Ammon's horn (tissue), 1 donor: ENCODE results near the gene PDLIM1.

Experiments
- DNase-seq: peaks from one replicate; pipeline ENCODE4 v3.0.0-alpha.2; 2016; ENCODE audit warnings: low spot score

Gene PDLIM1

DNA sequence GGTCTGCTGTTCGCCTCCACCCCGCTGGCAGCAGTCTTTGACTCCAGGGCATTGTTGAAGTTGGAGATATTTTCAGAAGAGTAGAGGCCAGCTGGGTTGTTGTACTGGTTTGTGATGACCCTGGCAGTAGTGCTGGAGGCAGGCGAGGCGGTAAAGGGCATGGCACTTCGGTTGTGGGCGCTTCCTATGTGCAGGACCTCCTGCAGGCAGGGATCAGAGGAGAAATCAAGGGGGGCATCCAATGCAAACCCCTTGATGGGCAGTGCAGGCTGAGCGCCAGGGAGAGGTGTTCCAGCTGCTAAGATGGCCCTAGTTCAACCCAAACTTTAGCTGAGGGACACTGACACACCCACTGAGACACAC lies 27.0 kb downstream of the PDLIM1 start:
- DNase-seq, result no peak

DNA sequence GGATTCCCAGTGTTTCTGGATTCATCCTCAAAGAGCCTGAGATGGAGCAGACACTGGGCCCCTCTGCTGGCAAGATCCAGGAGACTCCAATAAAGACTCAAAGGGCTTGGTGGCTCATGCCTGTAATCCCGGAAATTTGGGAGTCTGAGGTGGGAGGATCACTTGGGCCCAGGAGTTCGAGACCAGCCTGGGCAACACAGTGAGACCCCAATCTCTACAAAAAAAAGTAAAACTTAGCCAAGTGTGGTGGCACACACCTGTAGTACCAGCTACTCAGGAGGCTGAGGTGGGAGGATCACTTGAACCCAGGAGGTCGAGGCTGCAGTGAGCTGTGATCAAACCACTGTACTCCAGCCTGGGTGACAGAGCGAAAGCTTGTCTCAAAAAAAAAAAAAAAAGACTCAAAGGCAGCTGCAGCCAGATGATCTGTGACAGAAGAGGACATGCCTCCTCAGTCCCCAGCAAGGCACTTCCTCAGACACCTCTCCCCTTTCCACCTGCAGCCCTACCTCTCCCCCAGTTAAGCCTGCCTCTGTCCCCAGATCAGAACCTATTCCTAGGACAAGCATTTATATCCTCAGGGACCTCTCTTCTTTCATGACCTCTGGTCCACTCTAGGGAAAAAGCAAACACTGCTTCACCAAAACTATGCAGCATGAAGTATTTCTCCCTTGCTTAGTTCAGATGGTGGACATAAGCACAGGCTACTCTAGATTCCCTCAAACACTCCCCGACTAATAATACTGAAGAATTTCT lies 27.9 kb downstream of the PDLIM1 start:
- DNase-seq, result no peak

DNA sequence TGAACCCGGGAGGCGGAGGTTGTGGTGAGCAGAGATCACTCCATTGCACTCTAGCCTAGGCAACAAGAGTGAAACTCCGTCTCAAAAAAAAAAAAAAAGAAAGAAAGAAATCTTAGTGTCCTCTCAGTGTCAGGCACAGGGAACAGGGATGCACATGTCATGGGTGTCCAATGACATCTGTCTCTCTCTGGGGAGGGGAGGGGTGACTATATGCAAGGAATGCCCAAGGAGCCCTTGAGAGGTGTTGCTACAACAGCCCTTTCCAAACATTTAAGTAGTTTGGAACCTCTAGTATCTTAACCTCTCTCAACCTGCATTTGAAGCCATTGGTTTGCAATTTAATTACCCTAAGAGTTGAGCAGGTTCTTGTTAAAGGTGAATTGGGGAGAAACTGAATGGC lies 28.9 kb downstream of the PDLIM1 start:
- DNase-seq, result no peak

DNA sequence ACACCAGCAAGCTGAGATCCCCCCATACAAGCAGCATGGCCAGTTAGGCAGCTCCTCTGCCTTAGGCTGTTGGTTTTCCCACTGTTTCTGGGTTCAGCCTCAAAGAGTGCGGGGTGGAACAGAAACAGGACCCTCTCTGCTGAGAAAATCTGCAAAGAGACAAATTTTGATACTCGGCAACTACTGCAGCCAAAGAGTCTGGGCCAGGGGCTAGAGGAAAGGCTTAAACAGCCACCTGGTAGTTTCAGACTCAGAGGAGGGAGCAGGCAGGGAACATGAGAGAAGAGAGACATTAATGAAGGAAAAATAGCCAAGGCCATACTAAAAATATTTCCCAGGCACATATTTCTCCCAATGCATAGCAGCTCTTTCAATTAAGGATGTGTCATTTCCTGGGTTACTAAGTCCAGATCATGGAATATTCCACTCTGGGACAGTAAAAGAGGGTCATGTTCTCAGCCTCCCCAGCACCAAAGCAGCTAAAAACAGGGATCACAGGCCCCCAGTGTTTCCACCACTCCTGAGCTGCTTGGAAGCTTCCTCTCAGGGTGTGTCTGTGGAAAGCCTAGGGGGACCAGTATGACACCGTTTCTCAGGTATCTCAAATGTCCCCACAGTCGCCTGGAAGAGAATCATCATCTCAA lies 29.8 kb downstream of the PDLIM1 start:
- DNase-seq, result no peak

DNA sequence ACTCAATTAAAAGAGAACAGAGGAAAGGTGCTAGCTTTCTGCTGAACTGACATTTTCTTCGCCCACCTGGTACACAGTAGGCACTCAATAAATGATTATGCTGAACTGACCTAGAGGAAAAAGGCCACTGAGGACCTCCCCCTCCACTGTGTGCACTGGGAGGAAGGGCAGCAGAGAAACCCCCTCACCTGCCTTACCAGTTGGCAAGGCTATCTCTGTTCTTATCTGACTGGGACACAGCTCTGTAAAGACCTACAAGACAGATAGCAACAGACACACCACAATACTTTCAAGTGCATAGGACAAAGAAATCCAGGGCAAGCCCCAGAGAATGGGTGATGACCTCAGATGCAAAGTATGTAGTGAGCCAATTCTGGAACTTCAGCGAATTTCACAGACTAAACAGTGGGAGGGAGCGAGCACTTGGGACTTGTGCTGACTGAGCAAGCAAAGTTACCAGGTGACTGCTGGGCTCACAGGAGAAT lies 30.4 kb downstream of the PDLIM1 start:
- DNase-seq, result no peak

DNA sequence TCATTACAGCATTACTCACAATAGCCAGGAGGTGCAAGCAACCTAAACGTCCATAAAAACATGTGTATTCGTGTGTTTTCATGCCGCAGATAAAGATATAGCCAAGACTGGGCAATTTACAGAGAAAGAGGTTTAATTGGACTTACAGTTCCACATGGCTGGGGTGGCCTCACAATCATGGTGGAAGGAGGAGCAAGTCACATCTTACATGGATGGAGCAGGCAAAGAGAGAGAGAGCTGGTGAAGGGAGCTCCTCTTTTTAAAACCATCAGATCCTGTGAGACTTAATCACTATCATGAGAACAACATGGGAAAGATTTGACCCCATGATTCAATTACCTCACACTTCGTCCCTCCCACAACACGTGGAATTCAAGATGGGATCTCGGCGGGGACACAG lies 33.0 kb downstream of the PDLIM1 start:
- DNase-seq, result no peak

DNA sequence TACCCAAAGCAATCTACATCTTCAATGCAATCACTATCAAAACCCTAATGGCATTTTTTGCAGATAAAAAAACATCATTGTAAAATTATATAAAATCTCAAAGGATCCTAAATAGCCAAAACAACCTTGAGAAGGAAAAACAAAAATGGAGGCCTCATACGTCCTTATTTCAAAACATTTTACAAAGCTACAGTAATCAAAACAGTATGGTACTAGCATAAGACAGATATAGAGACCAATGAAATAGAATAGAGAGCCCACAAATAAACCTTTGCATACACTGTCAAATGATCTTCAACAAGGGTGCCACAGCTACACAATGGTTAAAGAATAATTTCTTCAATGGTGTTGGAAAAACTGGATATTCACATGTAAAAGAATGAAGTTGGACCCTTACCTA lies 34.5 kb downstream of the PDLIM1 start:
- DNase-seq, result no peak

DNA sequence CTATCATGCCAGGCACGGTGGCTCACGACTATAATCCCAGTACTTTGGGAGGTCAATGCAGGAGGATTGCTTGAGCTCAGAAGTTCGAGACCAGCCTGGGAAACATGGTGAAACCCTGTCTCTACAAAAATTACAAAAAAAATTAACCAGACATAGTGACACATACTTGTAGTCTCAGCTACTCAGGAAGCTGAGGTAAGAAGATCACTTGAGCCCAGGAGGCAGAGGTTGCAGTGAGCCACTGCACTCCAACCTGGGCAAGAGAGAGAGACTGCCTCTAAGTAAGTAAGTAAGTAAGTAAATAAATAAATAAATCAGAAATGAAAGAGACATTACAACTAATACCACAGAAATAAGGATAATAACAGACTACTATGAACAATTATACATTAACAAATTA lies 36.2 kb downstream of the PDLIM1 start:
- DNase-seq, result no peak

DNA sequence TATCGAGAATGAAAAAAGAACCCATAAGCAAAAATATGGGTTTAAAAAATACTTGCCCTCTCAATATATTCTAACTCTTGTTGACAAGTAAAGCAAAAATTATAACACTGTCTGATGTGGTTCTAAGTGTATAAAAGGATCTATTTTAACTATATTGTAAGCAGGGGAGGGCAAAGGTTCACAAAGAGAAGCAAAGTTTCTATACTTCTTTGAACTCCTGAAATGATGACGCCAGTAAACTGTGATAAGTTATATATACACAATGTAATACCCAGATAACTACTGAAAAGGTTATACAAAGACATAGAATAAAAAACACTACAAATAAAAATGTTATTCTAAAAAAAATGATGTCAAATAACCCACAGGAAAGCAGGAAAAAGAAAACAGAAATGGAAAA lies 37.1 kb downstream of the PDLIM1 start:
- no peak for DNase-seq

DNA sequence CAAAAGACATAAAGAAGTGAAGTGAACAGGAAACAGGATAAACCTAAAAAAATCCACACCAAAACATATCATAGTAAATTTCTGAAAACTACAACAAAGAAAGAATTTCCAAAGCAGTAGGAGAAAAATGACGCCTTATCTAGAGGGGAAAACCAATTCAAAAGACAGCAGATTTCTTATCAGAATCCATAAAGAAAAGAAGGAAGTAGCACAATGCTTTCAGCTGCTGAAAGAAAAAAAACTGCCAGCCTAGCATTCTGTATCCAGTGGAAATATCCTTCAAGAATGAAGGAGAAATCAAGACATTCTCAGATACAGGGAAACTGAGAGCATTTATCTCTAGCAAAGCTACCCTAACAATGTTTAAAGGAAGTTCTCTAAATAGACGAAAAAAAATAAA lies 37.8 kb downstream of the PDLIM1 start:
- no peak for DNase-seq

DNA sequence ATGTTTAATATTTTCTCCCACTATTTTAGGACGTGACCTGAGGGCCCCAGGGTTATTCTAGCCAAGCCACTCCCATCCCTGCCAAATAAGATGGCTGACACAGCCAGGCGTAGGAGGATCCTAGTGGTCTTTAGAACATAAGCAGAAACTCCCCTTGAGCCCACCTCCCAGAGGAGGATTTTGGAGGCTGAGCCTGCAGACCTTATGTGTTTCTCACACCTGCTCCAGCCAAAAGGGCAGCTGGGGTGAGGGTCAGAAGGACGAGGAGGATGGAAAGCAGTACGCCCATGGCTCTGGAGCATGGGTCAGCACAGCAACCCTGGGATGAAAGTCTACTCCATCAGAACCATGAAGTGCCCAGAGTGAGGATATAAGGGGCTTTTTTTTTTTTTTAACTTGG lies 39.9 kb downstream of the PDLIM1 start:
- no peak for DNase-seq

DNA sequence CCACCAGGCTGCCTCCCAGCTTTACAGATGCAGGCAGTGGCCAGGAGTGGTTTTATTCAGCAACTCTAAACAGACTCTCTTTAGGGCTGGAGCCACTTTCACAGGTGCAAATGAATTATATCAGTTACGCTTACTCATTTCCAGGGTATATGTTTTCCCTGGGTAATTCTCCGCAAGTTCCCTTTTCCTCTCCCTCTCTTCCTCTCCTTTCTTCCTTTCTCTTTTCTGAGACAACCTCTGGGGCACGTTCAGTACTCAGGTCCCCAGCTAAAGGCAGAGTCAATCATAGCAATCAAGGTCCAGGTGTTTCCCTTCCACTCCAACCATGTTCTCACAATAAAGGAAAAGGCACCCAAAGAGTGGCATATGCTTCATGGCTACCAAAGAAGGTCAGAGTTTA lies 41.3 kb downstream of the PDLIM1 start:
- no peak for DNase-seq

DNA sequence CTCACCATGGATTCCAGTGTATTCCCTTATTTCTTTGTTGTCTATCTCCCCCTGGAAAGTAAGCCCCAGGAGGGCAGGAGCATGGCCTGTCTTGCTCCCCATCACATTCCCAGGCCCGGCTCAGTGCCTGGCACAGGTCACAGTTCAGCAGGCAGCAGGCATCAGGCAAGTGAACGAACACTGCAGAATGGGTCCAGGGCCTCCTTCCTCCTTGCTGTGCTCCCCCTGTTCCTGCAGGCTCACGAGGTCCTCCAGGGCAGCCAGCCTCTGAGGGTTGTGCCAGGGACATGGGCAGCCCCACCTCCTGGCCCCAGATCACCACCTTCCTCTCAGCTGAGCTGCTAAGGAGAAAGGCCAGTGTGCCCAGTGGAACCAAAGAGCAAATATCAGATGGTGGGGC lies 41.8 kb downstream of the PDLIM1 start:
- no peak for DNase-seq

DNA sequence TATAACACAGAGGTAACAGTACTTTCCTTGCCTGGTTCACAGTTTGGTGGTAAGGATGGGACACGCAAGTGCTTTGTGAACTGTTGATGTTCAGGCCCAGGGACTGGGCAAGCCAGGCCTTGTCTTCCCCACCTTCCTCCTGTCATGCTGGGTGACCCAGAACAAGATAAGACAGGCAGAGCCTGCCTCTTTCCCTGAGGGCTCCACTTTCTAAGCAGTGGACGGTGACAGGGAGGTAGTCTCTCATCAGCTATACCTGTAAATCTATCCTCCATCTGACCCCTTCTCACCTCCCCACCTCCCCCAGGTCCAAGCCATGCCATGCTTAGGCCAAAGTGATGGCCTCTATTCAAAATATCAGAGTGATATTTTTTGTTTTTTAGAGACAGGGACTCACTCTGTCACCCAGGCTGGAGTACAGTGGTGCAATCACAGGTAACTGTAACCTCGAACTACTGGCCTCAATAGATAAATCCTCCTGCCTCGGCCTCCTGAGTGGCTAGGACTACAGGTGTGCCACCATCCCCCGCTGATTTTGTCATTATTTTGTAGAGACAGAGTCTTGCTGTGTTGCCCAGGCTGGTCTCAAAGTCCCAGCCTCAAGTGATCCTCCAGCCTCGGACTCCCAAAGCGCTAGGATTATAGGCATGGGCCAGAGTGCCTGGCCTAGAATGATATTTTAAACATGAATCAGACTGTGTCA lies 42.8 kb downstream of the PDLIM1 start:
- DNase-seq, result no peak

DNA sequence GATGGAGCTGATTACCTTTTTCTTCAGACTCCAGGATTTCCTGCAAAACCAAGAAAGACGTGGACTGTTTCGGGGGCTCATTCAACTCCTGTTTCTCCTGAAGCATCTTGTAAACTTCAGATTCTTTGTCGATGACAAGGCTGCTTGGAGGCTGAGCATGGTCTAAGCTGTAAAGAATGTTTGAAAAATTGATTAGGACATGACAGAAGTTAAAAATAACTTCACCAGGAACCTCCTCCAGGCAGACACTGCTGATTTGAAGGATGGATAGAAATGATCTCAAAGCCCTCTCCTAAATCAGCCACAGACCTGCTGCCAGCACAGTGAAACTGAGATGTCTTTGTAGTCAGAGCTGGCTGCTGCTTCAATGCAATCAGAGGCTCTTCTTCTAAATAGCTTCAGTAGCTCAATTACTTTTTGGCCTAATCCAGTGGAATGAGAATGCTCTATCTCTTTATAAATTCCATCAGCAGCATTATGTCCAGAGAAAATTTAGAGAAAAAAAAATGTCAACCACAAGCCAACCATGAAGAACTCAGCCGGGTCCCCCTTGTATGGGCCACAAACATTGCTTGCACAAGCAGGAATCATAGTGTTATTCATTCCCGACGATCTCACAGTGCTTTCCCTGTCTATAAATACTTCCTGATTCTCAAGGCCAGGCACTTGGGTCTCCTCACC lies 43.5 kb downstream of the PDLIM1 start:
- DNase-seq, result no peak

DNA sequence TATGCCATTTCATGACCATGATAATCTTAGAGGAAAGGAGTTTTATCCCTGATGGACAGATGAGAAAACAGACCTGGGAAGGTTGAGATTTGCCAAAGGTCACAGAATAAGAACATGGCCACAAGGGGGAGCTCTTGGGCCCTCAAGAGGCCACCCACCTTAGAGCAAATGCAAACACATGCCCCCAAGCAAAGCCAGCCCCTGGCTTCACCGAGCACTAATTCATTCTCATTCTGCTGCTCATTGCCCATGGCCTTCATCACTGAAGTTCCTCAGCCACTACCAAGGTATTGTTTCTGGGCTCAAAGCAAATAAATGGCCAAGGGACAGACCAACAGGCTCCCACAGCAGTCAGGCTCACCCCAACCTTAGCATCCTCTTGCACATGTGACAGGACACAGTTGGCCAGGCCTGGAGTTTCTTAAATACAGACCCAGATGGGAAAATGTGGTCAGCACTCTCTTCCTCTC lies 44.2 kb downstream of the PDLIM1 start:
- DNase-seq, result peak; percentile 61

DNA sequence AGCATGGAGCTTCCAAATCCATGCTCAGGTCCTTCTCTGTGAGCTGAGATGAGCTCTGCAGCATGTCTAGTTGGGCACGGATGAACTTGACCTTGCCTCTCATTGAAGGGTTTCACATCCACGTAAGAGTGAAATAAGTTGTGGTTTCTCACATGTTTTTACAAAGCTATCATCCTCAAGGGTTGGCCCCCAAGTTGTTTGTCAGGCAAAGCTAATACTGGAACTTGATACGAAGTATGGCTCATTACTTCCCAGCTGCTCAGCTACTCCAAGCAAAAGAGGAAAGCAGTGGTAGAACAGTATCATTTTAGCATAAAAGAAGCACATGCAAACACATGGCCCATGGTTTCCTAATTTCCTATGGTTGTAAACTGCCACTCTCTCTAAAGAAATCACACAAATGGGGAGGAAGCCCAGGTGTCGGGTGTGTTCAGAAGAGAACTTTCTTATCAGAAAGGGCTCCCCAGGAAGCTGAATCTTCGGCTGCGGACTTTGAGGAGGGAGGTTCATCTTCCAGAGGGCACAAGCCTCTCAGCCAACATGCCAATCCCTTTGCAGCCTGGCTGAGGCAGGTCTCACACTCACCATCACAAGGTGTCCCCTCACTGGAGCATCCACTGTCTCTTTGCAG lies 45.3 kb downstream of the PDLIM1 start:
- DNase-seq, result no peak

DNA sequence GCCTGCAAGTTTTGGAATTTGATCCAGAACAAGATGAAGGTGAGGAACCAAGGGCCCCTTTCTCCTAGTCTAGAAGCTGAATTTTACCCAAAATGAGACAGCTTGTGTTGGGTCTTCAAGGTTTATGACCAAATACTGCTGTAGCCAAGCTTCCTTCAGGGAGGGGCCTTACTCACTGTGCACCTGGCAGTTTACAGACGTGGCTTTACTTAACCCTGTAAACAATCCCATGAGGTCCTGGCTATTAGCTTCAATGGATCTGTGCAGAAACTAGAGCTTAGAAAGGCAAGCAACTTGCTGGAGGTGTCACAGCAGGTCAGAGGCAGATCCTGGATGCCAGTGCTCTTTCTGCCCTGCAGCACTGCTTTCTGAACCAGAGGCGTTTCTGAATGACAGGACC lies 46.7 kb downstream of the PDLIM1 start:
- DNase-seq, result no peak

DNA sequence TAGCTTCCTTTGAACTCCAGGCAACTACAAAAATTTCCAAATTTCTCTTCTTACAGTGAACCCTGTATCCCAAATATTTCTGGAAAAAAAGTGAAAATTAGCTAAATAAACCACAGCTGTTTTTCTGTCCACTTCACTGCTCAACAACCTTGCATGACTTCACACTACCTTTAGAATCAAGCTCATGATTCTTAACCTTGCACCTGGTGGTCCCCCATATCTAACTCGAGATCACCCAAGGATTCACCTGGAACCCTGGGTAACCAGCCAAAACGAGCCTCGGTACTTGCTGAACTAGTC lies 47.5 kb downstream of the PDLIM1 start:
- no peak for DNase-seq

DNA sequence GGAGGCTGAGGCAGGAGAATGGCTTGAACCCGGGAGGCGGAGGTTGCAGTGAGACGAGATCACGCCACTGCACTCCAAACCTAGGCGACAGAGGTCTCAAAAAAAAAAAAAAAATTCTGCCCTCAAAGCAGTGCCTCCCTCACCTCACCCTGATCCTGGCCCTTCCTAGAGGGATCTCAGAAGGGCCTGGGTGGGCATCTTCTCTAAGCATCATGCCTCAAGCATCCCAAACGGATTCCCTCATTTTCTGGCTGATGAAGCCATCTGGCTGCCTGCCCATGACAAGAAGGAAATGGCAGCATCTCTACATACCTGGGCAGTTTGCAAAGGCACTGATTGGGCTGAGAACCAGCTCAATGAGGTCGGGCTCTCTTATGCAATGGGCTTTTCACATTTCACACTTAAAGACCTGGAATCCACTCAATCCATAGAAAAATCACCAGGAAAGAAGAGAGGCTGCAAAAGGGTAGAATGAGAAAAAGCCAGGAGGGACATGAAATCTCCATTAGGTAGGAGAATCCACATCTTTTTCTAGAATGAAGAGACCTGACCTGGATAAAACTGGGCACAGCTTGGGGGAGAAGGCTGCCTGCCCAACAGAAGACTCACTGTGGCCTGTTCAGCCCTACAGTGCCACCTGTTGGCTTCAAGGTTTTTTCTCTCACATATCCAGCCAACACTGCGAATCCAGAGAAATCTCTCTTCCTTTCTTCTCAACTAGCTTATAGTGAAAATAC lies 48.1 kb downstream of the PDLIM1 start:
- DNase-seq, result peak; percentile 67

DNA sequence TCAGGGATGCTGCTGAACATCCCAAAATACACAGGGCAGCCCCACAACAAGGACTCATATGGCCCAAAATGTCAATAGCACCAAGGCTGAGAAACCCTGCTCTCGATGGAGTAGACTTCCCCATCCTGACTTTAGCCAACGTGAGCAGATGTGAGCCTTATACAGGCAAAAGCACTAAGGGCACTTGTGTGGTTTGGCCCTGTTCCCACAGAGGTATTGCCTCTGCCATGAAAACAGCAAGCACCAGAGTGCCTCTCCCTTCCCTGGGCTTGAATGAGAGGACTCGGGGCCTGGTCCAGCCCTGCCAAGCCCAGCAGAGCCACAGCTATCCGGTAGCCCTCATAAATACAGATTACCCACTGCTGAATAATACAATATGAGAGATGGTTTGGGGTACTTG lies 49.3 kb downstream of the PDLIM1 start:
- DNase-seq, result no peak

DNA sequence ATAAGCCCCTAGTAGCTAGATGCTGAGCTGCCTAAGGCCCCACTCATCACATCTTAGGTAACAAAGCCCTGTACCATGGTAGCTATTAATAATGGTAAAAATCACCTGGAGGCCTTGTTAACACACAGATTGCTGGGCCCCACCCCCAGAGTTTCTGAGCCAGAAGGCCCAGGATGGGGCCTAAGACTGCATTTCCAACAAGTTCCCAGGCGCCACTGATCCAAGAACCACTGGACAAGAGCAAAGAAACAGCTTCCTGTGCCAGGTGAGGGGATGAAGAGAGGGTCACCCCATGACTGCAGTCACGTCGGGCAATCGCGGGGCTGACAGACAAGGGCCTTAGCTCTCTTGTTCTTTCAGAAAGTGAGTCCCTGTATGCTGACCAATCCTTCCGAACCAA lies 50.0 kb downstream of the PDLIM1 start:
- no peak for DNase-seq
